ENCODE data around the gene LAG3. TPM values are rescaled to one million over a fixed set of nuclear protein-coding genes. Genes with fewer than 3 reads are reported as not detected.

LAG3 gene
- total RNA-seq, 4 donors from 2014 or later, result 0.13 TPM; not detected in 3

DNA sequence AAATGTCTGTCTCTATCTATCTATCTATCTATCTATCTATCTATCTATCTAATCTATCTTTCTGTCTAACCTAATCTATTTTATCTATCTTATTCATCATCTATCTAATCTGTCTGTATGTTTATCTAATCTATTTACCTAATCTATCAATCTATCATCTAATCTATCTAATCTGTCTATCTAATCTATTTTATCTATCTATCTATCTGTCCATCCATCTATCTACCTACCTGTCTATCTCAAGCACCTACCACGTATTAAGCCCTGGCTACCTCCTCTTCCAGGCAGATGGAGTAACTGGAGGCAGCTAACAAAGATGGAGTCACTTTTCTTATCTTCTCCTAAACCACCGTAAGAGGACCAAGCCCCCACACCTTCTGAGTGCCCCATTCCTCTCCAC lies 22.8 kb downstream of the LAG3 start:
- intact Hi-C loops (cut with DNase I), result no loop called here
- no peak overlapping the region for H3K27ac ChIP-seq
- H3K4me3 ChIP-seq (replicated peaks in 1 of 3), result no peak overlapping the region
- TF ChIP-seq, protein P1, sequence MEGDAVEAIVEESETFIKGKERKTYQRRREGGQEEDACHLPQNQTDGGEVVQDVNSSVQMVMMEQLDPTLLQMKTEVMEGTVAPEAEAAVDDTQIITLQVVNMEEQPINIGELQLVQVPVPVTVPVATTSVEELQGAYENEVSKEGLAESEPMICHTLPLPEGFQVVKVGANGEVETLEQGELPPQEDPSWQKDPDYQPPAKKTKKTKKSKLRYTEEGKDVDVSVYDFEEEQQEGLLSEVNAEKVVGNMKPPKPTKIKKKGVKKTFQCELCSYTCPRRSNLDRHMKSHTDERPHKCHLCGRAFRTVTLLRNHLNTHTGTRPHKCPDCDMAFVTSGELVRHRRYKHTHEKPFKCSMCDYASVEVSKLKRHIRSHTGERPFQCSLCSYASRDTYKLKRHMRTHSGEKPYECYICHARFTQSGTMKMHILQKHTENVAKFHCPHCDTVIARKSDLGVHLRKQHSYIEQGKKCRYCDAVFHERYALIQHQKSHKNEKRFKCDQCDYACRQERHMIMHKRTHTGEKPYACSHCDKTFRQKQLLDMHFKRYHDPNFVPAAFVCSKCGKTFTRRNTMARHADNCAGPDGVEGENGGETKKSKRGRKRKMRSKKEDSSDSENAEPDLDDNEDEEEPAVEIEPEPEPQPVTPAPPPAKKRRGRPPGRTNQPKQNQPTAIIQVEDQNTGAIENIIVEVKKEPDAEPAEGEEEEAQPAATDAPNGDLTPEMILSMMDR (IDR thresholded peaks at IDR 0.05), result no peak
- TF ChIP-seq POLR2A (IDR thresholded peaks at IDR 0.05), result no peak
- 84 to 96% methylated on average over 2 of the region's 2 CpGs for WGBS, 2 donors
- H3K36me3 ChIP-seq, result no peaks in the 10 kb centered on the region
- no peak for DNase-seq
- H3K4me1 ChIP-seq, result no peaks in the 10 kb centered on the region
- no peaks in the 10 kb centered on the region for H3K9me3 ChIP-seq
- no peaks in the 10 kb centered on the region for H3K27me3 ChIP-seq

DNA sequence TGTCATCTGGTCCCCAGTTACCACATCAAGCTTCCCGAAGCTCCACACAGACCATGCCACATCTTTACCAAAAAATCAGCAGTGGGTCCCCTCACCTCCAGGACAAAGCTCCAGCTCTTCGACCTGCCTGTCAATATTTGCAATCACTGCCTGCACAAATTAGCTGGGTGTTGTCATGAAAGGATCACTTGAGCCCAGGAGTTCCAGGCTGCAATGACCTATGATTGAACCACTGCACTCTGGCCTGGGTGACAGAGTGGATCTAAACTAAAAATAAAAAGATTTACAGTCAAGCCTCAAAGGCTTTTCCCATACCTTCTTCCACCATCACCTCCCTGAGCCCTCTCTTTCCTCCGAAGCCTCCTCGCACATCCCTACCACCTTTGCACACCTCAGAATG lies 24.3 kb downstream of the LAG3 start:
- no peak overlapping the region for H3K27ac ChIP-seq
- H3K9me3 ChIP-seq, result no peaks in the 10 kb centered on the region
- no peaks in the 10 kb centered on the region for H3K36me3 ChIP-seq
- no peak for DNase-seq
- H3K4me1 ChIP-seq, result no peaks in the 10 kb centered on the region
- no peak overlapping the region for H3K4me3 ChIP-seq (replicated peaks in 1 of 3)
- H3K27me3 ChIP-seq, result no peaks in the 10 kb centered on the region
- 88 to 99% methylated on average over 4 of the region's 4 CpGs for WGBS, 2 donors
- intact Hi-C loops (cut with DNase I), result no loop called here
- TF ChIP-seq POLR2A (IDR thresholded peaks at IDR 0.05), result no peak
- TF ChIP-seq, protein P1 (IDR thresholded peaks at IDR 0.05), result no peak

DNA sequence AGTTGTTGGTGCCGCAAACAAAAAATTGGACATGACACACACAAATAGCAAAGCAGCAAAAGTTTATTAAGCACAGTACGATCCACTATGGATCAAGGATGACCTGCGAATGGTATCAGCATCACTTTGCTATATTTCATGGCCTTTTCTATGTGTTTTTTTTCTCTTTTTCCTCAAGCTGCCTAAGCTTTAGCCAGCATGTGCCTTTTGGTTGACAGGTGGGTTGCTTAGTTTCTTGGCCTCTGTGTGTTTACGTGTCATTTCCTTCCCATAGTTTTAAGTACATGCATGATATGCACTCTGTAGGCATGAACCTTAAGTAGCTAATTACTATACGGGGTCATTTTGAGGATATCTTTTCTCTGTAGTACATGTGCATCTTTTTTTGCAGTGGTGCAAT lies 26.8 kb downstream of the LAG3 start:
- DNase-seq, result no peak
- no peaks in the 10 kb centered on the region for H3K27me3 ChIP-seq
- TF ChIP-seq, protein P1 (IDR thresholded peaks at IDR 0.05), result no peak
- TF ChIP-seq POLR2A (IDR thresholded peaks at IDR 0.05), result no peak
- H3K36me3 ChIP-seq, result no peaks in the 10 kb centered on the region
- H3K4me3 ChIP-seq (replicated peaks in 1 of 3), result no peak overlapping the region
- 92% methylated on average over 5 of the region's 5 CpGs for WGBS, 2 donors
- no peaks in the 10 kb centered on the region for H3K4me1 ChIP-seq
- H3K9me3 ChIP-seq, result no peaks in the 10 kb centered on the region
- intact Hi-C loops (cut with DNase I), result no loop called here
- H3K27ac ChIP-seq, result no peak overlapping the region

DNA sequence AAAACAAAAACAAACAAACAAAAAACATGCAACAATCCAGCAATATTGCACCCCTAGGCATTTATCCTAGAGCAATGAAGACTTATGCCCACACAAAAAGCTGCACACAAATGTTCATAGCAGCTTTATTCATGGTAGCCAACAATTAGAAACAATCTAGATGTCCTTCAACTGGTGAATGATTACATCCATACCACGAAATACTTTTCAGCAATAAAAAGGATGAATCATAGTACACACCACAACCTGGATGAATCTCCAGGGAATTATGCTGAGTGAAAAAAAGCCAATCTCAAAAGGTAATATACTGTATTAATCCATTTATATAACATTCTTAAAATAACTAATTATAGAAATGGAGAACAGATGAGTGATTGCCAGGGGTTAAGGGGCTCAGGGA lies 34.9 kb downstream of the LAG3 start:
- no peak overlapping the region for H3K4me3 ChIP-seq (replicated peaks in 1 of 3)
- no peak for DNase-seq
- 86 to 90% methylated on average over 1 of the region's 1 CpG for WGBS, 2 donors
- no peaks in the 10 kb centered on the region for H3K27me3 ChIP-seq
- TF ChIP-seq, protein P1 (IDR thresholded peaks at IDR 0.05), result no peak
- no peak for TF ChIP-seq POLR2A (IDR thresholded peaks at IDR 0.05)
- H3K36me3 ChIP-seq, result no peaks in the 10 kb centered on the region
- H3K9me3 ChIP-seq, result no peaks in the 10 kb centered on the region
- intact Hi-C loops (cut with DNase I), result no loop called here
- H3K4me1 ChIP-seq, result no peaks in the 10 kb centered on the region
- no peak overlapping the region for H3K27ac ChIP-seq

DNA sequence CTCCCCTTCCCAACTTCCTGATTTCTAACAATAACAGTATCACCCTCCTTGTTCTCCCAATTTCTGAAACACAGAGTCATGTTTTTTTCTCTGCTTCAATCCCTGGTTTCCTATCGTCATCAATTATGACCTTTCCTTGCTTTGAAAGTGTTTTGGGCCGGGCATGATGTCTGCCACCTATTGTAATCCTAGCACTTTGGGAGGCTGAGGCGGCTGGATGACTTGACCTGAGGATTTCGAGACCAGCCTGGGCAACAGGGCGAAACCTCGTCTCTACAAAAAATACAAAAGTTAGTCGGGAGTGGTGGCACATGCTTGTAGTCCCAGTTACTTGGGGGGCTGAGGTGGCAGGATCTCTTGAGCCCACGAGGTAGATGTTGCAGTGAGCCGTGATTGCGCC lies 36.7 kb downstream of the LAG3 start:
- DNase-seq, result no peak
- Histone ChIP-seq H3K36me3 (no peaks in the 10 kb centered on the region), H3K27ac (no peak overlapping the region), H3K9me3 (no peaks in the 10 kb centered on the region), H3K4me3 (replicated peaks in 1 of 3) (no peak overlapping the region), H3K4me1 (no peaks in the 10 kb centered on the region), H3K27me3 (no peaks in the 10 kb centered on the region)
- TF ChIP-seq, protein P1 (IDR thresholded peaks at IDR 0.05), result no peak
- TF ChIP-seq POLR2A (IDR thresholded peaks at IDR 0.05), result no peak
- intact Hi-C loops (cut with DNase I), result no loop called here
- whole genome bisulfite sequencing, 2 donors, result 69 to 72% methylated on average over 10 of the region's 10 CpGs

All from thyroid gland (tissue), 4 donors.